Measurements from ENCODE around the gene COPZ2.
"Not testable (repeated sequence)": the region's sequence is repeated elsewhere in the genome, so short reads cannot be mapped to it uniquely, and the experiment has no call there.

COPZ2 gene

DNA sequence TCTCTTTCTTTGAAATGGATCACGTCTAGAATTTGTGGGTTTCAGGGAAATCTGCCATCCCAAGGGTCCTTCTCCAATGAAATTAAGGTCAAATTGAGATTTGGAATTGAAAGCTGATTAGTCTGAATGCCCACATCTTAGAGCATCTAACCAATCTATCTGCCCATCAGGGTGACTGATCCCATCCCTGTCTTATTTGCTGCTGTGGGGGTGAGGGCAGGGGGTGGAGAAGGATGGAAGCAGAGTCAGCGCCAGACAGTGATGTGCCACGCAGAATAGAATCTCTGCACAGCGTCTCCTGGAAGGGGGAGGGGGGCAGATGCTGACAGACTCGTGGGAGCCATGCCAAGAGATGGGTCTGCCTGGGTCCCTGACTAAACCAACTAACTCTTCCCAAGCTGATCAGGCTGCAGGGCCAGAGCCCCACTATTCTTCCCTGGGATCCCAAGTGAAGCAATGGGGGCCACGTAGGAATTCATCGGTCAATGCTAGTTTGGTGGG, 34.6 kb downstream of the COPZ2 start:
- H3K9ac ChIP-seq (ENCODE audit: low read depth, low read length), result no peak overlapping the region
- TF ChIP-seq, protein P1, sequence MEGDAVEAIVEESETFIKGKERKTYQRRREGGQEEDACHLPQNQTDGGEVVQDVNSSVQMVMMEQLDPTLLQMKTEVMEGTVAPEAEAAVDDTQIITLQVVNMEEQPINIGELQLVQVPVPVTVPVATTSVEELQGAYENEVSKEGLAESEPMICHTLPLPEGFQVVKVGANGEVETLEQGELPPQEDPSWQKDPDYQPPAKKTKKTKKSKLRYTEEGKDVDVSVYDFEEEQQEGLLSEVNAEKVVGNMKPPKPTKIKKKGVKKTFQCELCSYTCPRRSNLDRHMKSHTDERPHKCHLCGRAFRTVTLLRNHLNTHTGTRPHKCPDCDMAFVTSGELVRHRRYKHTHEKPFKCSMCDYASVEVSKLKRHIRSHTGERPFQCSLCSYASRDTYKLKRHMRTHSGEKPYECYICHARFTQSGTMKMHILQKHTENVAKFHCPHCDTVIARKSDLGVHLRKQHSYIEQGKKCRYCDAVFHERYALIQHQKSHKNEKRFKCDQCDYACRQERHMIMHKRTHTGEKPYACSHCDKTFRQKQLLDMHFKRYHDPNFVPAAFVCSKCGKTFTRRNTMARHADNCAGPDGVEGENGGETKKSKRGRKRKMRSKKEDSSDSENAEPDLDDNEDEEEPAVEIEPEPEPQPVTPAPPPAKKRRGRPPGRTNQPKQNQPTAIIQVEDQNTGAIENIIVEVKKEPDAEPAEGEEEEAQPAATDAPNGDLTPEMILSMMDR (IDR thresholded peaks at IDR 0.05; ENCODE audit: borderline replicate concordance, extremely low read depth, low read length, poor library complexity, severe bottlenecking), result no peak
- no peak for TF ChIP-seq EZH2 (IDR thresholded peaks at IDR 0.05; ENCODE audit: borderline replicate concordance, low read depth, low read length, severe bottlenecking)
- no peaks in the 10 kb centered on the region for H3K79me2 ChIP-seq (ENCODE audit: insufficient read depth, low read length)
- no peaks in the 10 kb centered on the region for H3K36me3 ChIP-seq (ENCODE audit: insufficient read depth, low read length)
- peaks cover 4% of the 10 kb centered on the region; the same call in 1 of the 2 replicates for H4K20me1 ChIP-seq (ENCODE audit: insufficient read depth, low read length)
- ATAC-seq (ENCODE audit: insufficient read depth, low read depth) (no peak), DNase-seq (no peak)
- H3K27me3 ChIP-seq (ENCODE audit: insufficient read depth, low read length, poor library complexity), result no peaks in the 10 kb centered on the region
- H3K4me3 ChIP-seq (ENCODE audit: low read depth in 1 of 2, low read length in 2 of 2), result no peak overlapping the region
- H3K27ac ChIP-seq (ENCODE audit: low read length), result no peak overlapping the region
- no peak overlapping the region for H3K4me2 ChIP-seq (ENCODE audit: insufficient read depth, low read length)
- H2AFZ ChIP-seq (ENCODE audit: low read depth, low read length), result peak overlapping the region; percentile 68
- peaks cover 10% of the 10 kb centered on the region for H3K4me1 ChIP-seq (ENCODE audit: insufficient read depth, low read length)
- no peaks in the 10 kb centered on the region for H3K9me3 ChIP-seq (ENCODE audit: insufficient read depth, low read length, severe bottlenecking)

DNA sequence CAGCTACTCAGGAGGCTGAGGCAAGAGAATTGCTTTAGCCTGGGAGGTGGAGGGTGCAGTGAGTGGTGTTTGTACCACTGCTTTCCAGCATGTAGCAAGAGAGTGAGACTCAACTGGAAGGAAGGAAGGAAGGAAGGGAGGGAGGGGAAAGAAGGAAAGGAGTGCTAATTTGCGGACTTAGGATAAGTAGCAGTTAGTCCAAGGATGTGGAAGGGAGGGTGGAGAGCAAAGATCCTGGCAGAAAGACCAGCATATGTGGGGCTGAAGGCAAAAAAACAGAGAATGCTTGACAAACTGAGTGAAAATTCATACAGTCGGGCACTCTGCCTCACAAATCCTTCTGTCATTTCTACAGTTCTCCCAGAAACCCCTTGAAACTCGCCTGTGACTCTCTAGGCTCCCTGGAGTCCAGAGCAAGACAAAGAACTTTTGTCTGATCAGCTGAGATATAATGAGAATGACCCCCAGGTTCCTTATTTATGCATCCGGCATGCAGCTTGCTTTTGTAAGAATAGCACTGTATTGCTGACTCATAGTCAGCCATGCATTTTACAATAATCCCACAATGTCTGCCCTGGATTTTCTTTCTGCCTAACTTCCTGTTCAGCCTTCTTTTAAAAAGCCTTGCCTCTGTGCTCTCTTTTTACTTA, 35.2 kb downstream of the COPZ2 start:
- H3K27me3 ChIP-seq (ENCODE audit: insufficient read depth, low read length, poor library complexity), result no peaks in the 10 kb centered on the region
- H3K27ac ChIP-seq (ENCODE audit: low read length), result no peak overlapping the region
- ATAC-seq (ENCODE audit: insufficient read depth, low read depth) (peak; percentile 40; the same call in 1 of the 3 replicates), DNase-seq (no peak)
- TF ChIP-seq EZH2 (IDR thresholded peaks at IDR 0.05; ENCODE audit: borderline replicate concordance, low read depth, low read length, severe bottlenecking), result no peak
- TF ChIP-seq, protein P1 (IDR thresholded peaks at IDR 0.05; ENCODE audit: borderline replicate concordance, extremely low read depth, low read length, poor library complexity, severe bottlenecking), result no peak
- H3K79me2 ChIP-seq (ENCODE audit: insufficient read depth, low read length), result no peaks in the 10 kb centered on the region
- no peak overlapping the region for H3K4me3 ChIP-seq (ENCODE audit: low read depth in 1 of 2, low read length in 2 of 2)
- H3K9ac ChIP-seq (ENCODE audit: low read depth, low read length), result no peak overlapping the region
- H3K4me2 ChIP-seq (ENCODE audit: insufficient read depth, low read length), result no peak overlapping the region
- H3K36me3 ChIP-seq (ENCODE audit: insufficient read depth, low read length), result no peaks in the 10 kb centered on the region
- peak overlapping the region; percentile 68 for H2AFZ ChIP-seq (ENCODE audit: low read depth, low read length)
- H4K20me1 ChIP-seq (ENCODE audit: insufficient read depth, low read length), result peaks cover 4% of the 10 kb centered on the region; the same call in 1 of the 2 replicates
- H3K4me1 ChIP-seq (ENCODE audit: insufficient read depth, low read length), result peaks cover 10% of the 10 kb centered on the region
- no peaks in the 10 kb centered on the region for H3K9me3 ChIP-seq (ENCODE audit: insufficient read depth, low read length, severe bottlenecking)

DNA sequence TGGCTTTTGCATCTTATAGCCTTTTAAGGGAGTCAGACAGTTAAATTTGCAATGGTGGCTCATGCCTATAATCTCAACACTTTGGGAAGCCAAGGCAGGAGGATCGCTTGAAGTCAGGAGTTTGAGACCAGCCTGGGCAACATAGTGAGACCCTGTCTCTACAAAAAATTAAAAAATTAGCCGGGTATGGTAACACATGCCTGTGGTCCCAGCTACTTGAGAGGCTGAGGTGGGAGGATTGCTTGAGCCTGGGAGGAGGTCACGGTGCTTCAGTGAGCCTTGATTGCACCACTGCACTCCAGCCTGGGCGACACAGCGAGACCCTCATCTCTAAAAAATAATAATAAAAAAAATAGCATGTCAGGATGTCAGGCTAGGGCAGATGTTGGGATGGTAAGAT, 35.9 kb downstream of the COPZ2 start:
- not testable (repeated sequence) for H4K20me1 ChIP-seq (ENCODE audit: insufficient read depth, low read length); DNase-seq; H2AFZ ChIP-seq (ENCODE audit: low read depth, low read length); ATAC-seq (ENCODE audit: insufficient read depth, low read depth); H3K9me3 ChIP-seq (ENCODE audit: insufficient read depth, low read length, severe bottlenecking); H3K79me2 ChIP-seq (ENCODE audit: insufficient read depth, low read length); H3K4me3 ChIP-seq (ENCODE audit: low read depth in 1 of 2, low read length in 2 of 2); H3K4me2 ChIP-seq (ENCODE audit: insufficient read depth, low read length); H3K27ac ChIP-seq (ENCODE audit: low read length); H3K36me3 ChIP-seq (ENCODE audit: insufficient read depth, low read length); H3K27me3 ChIP-seq (ENCODE audit: insufficient read depth, low read length, poor library complexity); H3K9ac ChIP-seq (ENCODE audit: low read depth, low read length)
- H3K4me1 ChIP-seq (ENCODE audit: insufficient read depth, low read length), result peaks cover 10% of the 10 kb centered on the region

DNA sequence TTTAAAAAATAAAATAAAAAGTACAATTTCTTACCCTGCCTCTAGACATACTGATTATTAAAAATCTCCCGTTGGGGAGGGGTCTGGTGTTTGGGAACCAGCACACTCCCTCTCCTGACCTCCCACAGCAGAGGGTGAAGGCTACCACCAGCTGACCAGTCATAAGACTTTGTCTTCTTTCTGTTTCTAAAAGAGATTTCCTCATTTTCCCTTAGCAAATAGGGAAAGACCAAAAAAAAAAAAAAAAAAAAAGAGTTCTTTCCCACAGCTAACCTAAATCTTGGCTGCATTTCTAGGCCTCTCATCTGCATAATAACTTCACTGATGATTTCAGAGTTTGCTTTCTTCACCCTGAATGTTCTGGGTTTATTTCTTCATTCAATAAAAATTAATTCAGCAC, 36.4 kb downstream of the COPZ2 start:
- H3K9me3 ChIP-seq (ENCODE audit: insufficient read depth, low read length, severe bottlenecking), result no peaks in the 10 kb centered on the region
- no peak for TF ChIP-seq EZH2 (IDR thresholded peaks at IDR 0.05; ENCODE audit: borderline replicate concordance, low read depth, low read length, severe bottlenecking)
- TF ChIP-seq, protein P1 (IDR thresholded peaks at IDR 0.05; ENCODE audit: borderline replicate concordance, extremely low read depth, low read length, poor library complexity, severe bottlenecking), result no peak
- H3K4me2 ChIP-seq (ENCODE audit: insufficient read depth, low read length), result no peak overlapping the region
- ATAC-seq (ENCODE audit: insufficient read depth, low read depth) (no peak), DNase-seq (no peak)
- H4K20me1 ChIP-seq (ENCODE audit: insufficient read depth, low read length), result peaks cover 4% of the 10 kb centered on the region; the same call in 1 of the 2 replicates
- no peaks in the 10 kb centered on the region for H3K36me3 ChIP-seq (ENCODE audit: insufficient read depth, low read length)
- no peak overlapping the region for H2AFZ ChIP-seq (ENCODE audit: low read depth, low read length)
- H3K27me3 ChIP-seq (ENCODE audit: insufficient read depth, low read length, poor library complexity), result peaks cover under 1% of the 10 kb centered on the region
- H3K4me1 ChIP-seq (ENCODE audit: insufficient read depth, low read length), result peaks cover 10% of the 10 kb centered on the region
- no peaks in the 10 kb centered on the region for H3K79me2 ChIP-seq (ENCODE audit: insufficient read depth, low read length)
- no peak overlapping the region for H3K4me3 ChIP-seq (ENCODE audit: low read depth in 1 of 2, low read length in 2 of 2)
- H3K27ac ChIP-seq (ENCODE audit: low read length), result no peak overlapping the region
- no peak overlapping the region for H3K9ac ChIP-seq (ENCODE audit: low read depth, low read length)

All from DND-41 (cell line).